ENCODE measurements around the gene VEPH1. TPM values are rescaled to one million over a fixed set of nuclear protein-coding genes. Genes with fewer than 3 reads are reported as not detected.

VEPH1 gene
- 1 to 10 TPM in 6 of 10 donors, under 1 TPM in 4; 0.36 to 1.7 (median 1.1) TPM for polyA plus RNA-seq (ENCODE audit: insufficient read length in 10 of 10)
- long read RNA-seq, donor 1, partial matches to known transcripts: 12 of 13 reads
- long read RNA-seq, donor 1, other reads (novel, unspliced or antisense): 0 of 13 reads
- long read RNA-seq, donor 2: 0 reads
- long read RNA-seq, donor 3: 0 reads
- long read RNA-seq, donor 4: 0 reads
- long read RNA-seq, donor 5: 0 reads
- long read RNA-seq, donor 6: 0 reads
- long read RNA-seq, donor 7: 0 reads
- long read RNA-seq, donor 8: 0 reads
- long read RNA-seq, donor 9: 0 reads

DNA sequence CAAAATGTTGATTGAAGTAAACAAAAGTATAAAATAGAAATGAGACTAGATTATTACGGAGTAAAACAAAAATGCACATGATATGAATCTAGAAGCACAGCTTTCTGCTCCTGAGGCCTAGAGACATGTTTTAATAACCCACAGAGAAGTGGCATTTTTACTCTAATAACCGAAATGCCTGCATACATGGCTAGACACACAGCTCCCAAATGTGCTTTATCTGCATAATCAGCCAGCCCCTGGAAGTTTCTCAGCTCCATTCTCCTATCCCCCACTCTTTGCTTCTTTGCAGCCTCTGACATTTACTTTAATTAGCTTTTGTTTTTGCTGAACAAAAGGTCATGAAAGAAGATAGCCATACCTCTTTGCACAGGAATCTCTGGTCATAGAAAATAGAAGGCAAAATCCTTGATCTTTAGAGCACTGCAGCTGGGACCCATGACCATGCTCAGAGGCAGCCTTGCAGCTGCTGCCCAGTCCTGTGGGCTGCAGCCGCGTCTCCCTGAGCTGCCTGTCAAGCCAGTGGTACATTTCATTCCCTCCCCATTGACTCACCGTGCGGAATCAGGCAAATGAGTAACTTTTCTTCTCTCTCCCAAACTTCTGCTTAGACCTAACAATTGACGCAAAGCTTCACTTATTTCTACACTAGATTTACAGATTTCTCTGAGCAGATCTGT, at the start of gene VEPH1:
TSS of gene VEPH1 (minus strand) at position 501 of the 680 bp plus-strand sequence. CDS start 8,067 bp downstream, outside the sequence.
- DNase-seq: no peak

GRCh38 chr3:157551961-157552360, 48.7 kb upstream of the VEPH1 start:
- DNase-seq: no peak

DNA sequence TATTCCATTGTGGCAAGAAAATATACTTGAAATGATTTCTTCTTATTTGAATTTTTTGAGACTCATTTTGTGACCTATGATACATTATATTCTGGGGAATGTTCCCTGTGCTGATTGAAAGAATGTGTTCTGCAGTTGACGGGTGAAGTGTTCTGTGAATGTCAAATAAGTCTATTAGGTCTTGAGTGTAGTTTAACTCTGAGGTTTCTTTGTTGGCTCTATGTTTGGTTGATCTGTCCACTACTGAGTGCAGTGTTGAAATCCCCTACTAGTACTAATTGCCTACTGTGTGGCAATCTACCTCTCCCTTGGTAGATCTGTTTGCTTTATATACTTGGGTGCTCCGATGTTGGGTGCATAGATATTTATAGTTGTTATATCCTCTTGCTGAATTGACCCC, 46.3 kb upstream of the VEPH1 start:
- DNase-seq: no peak

- peak in 1 of 3 donors; percentile 65 for DNase-seq
Observed at GRCh38 chr3:157544501-157545130, 41.4 kb upstream of the VEPH1 start.

GRCh38 chr3:157543501-157544035, 40.4 kb upstream of the VEPH1 start:
- DNase-seq: no peak

DNA sequence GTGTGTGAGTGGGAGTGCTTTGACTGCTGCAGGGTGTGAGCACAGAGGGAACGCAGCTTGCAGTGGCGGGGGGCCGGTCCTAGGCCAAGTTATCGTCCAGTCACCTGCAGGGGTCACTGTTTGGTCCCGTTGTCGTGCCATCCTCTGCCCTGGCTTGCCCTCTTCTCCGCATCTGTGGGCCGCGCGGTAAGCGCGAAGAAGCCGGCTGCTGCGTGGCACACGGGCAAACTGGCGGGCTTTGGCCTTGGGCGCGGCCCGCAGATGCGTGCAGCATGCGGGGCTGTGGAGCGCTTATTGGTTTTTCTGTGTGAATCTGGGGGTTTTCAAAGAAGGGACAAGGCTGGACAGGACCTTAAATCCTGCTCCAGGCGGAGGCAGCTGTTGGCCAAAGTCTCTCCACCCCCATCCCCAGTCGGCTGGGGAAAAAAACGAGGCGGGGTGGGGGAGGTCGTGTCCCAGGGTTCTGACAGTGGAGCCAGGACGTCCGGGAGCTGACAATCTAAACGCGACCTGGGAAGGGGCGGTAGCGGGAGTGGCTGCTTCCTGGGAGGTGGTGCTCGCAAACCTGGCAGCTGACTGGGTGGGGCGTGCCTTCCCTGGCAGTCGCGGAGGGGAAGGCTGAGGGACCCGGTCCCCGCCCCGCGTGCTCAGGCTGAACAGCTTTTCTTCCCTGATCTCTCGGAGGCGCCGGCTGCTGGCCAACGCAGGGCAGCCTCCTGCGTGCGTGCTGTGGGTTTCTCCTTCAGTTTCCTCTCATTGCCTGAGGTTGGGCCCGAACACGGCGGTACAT, 39.7 kb upstream of the VEPH1 start:
- DNase-seq: peak; percentile 48 to 87 (median 65)

GRCh38 chr3:157541506-157542236, 38.5 kb upstream of the VEPH1 start:
- no peak for DNase-seq

DNA sequence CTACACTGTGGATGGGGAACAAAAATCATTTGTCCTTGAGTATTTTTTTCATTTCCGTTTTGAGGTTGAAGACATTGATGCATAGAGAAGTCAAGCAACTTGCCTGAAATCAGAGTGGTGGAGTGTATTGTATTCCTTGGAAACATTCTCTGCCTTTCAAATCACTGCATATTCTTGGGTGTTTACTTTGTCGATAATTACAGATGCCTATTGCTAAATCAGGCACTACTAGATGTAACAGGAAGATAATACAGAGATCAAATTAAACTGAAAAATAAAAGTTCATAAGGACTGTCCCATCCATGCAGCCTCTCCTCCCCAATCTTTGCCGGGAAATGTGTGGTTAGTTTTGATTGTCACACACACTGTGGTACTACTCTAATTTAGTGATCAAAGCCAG, 37.4 kb upstream of the VEPH1 start:
- DNase-seq: no peak

GRCh38 chr3:157535667-157536066, 32.5 kb upstream of the VEPH1 start:
- DNase-seq: no peak

DNA sequence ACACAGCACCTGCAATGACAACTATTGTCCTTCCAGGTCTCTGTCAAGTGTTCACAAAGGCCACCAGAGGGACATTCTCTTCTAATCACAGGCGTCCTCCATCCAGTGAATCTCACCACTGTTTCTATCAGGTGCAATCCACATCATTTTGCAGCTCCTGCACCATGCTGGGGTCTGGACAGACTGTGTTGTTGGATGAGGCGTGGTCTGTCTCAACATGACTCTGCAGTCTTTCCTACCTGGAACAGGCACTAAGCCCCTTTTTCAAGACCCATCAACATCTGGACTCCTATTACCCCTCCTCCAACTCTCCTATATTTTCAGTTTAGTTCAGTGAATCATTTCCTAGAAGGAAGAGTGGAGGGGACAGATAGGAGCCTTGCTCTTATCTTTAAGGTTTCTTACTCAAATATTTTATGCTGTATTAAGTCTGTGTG, 31.5 kb upstream of the VEPH1 start:
- DNase-seq: no peak

DNA sequence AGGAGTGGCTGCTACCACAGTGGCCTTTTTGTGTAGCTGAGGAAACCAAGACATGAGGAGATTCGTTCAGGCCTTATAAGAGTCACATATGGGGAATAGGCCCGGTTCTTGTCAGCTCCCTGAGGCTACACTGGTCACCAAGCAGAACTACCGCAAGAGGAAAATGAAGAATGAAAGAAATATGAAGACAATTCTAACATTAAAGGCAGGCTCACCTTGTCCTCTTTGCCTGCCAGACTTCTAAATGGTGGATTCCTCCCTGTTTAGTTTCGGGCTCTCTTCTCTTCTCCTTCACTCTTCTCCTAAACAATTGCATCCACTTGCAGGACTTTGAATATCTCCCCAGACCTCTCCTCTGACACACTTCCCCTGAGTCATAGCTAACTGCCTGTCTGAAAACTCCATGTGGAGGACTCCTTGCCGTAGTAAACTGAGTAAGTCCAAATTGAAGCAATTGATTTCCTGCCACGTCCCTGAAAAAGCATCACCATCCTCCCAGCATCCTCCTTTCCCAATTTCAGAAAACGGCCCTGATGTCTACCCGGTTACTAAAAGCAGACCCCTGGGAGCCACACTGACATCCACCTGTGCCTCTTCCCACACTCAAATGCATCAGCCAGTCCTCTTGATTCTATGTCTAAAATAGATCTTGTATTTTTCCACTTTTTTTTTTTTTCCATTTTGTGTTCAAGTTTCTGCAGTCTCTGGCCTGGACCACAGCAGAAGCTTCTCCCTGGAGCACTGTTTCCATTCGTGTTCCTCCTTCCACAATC, 30.3 kb upstream of the VEPH1 start:
- DNase-seq: peak in 2 of 3 donors; percentile 54 to 68

DNA sequence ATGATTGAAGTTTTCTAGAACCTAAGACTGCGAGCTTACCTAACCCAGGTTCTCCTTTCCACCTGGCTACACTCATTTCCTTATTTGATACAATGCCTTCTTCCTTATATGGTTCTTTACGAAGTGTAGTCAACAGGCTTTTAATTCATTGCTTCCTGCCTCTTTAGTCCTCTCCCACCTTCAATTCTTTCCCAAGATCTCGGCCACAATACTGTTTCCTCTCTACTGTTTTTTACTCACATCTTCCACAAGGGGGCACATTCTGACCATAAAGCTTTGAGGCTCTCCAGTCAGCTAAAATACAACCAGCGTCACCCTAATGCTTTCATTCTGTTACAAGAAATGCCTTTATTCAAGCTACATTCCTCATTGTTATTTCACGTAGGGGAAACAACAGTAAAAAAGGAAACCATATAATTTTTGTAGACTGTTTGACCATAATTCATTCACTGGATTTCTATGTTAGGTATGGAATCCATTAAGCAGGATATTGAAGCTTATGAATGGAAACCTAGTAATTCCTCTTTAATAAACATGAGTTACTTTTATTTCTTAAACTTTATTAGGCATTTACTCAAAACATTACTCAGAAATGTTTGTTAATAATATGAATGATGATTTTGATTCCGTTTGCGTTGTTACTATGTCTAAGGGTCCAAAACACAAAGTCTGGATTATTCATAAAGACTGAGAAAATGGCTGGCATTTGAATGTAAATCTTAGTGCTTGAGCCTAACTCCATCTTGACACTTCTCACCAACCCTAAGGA, 29.5 kb upstream of the VEPH1 start:
- peak; percentile 81 to 88 (median 87) for DNase-seq

DNA sequence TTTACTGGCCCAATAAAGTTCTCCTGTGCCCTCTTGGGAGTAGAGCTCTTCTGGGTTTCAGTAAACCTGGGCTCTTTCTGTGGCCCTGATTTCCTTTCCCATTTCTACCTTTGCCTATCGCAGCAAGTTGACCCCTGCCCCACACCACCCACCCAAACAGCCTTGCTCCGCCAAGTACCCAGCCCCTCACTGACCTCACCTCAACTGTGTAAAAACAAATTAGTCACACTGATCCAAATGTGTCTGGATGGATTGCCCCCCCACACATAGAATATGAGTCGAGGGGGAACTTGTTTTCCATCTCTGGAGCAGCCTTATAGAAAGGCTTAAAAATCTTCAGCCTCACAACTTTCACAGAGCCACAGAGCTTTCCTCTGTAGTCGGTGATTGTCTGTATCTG, 28.6 kb upstream of the VEPH1 start:
- no peak for DNase-seq

GRCh38 chr3:157531301-157531660, 28.1 kb upstream of the VEPH1 start:
- no peak for DNase-seq

DNA sequence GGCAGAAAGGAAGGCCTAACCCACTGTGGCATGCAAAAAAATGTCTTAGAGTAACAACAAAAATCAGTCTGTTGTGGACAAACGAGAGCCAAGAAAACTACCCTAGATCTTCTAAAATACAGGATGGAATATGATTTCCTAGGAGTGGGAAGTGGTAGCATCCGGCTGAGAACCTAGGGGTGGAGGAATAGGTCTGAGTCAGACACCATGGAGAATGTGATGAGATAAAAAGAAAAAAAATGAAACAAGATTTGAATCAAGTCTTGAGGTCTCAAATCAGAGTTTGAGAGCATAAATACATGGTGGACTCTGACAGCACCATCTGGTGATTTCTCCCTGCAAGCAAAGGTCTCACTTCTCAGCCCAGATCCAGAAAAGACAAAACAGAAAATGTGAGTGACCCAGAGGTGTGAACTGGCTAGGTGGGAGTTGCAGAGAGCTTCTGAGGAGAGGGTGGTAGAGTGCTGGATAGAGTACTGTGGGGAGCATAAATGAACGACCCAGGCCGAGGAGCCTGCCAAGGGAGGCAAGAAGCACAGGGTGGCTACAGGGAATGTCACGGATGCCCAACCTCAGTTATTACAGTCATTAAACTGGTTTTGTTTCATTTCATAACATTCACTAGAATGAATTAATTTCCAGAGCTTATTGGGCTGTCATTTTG, 27.6 kb upstream of the VEPH1 start:
- DNase-seq: no peak

DNA sequence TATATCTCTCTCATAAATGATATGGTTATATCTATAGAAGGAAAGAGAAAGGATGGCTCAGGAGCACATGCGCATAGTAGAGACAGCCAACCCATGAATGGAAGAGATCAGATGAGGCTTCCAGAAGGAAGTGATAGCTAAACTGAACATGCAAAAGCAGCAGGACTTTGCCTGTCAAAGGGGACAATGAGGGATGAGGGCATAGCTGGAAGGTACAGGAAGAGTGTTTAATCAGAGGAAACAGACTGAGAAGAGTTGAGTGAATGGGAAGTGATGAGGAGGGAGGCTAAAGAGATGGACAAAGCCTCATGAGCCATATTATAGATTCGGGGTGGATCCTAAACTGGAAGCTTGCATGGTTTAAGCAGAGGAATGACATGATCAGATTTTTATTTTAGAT, 26.5 kb upstream of the VEPH1 start:
- DNase-seq: no peak

DNA sequence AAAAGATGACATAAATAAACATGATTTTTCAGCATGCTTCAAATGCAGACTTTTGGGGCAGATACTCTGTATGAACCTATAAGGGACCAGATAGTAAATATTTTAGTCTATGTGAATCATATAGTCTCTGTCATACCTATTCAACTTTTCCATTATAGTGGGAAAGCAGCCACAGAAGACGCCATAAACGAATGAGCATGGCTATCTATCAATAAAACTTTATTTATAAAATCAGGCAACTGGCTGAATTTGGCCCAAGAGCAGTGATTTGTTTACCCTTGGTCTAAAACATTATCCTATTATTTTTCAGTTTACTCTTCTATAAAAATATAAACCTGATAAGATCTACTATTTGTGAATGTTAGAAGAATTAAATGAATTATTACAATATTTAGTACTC, 25.9 kb upstream of the VEPH1 start:
- DNase-seq: no peak

GRCh38 chr3:157527131-157527881, 24.1 kb upstream of the VEPH1 start:
- DNase-seq: no peak

Data from muscle of back (tissue), 13 donors.